ENCODE results near the gene BCR. TPM values are rescaled to one million over a fixed set of nuclear protein-coding genes. Genes with fewer than 3 reads are reported as not detected.
A peak's percentile ranks its signal among the peaks of the same experiment; 100 is the strongest.

The BCR gene
- total RNA-seq, 1 experiment from 2014 or later = 129 TPM

GRCh38 chr22:23196165-23196564, 15.9 kb downstream of the BCR start:
- H3K36me3 Mint-ChIP-seq = peaks cover 11% of the 10 kb centered on the region; the same call in 1 of the 2 replicates
- H3K27me3 Mint-ChIP-seq (ENCODE audit: low read depth) = no peaks in the 10 kb centered on the region
- H3K27ac Mint-ChIP-seq = peak overlapping the region; percentile 91
- ChIA-PET CTCF (no interaction called here), POLR2A (no interaction called here)
- no peak for TF ChIP-seq ATF1 (CRISPR knock-in tag; IDR thresholded peaks at IDR 0.05)
- TF ChIP-seq CREB1 (CRISPR knock-in tag; IDR thresholded peaks at IDR 0.05) = no peak
- TF ChIP-seq NFYB (CRISPR knock-in tag; conservative IDR thresholded peaks at IDR 0.05; ENCODE audit: low read depth) = no peak
- H3K4me3 Mint-ChIP-seq = no peak overlapping the region
- DNase-seq (ENCODE audit: low spot score) (no peak), ATAC-seq (no peak)
- no peaks in the 10 kb centered on the region for H3K9me3 Mint-ChIP-seq
- H3K4me1 Mint-ChIP-seq = peaks cover 67% of the 10 kb centered on the region

DNA sequence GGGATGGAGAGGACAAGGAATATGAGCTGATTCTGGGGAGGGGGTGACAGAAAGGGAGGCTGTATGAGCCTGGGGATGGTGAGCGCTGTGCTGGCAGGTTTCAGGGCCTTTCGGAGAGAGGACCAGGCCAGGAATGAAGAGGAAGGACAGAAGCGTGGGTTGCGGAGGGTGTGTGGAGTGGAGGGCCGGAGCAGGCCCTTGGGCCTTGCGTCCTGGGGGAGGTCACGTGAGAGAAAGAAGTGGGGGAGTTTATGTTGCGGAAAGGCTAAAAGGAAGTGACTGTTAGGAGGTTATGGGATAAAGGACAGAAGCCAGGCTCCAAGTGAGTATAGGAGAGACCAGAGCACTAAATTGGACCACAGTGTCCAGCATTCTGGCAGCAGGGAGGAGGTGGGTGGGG, 17.5 kb downstream of the BCR start:
- ChIA-PET POLR2A (no interaction called here), CTCF (interaction anchor here (1.0 to 1.1 kb wide), 2 partner anchors 19 to 27 kb away, joined by 3 read pairs; no protein-coding TSS in a partner anchor)
- Mint-ChIP-seq H3K27ac (peak overlapping the region; percentile 55), H3K27me3 (ENCODE audit: low read depth) (no peaks in the 10 kb centered on the region), H3K4me3 (no peak overlapping the region), H3K4me1 (peaks cover 54% of the 10 kb centered on the region), H3K36me3 (peaks cover 11% of the 10 kb centered on the region; the same call in 1 of the 2 replicates), H3K9me3 (no peaks in the 10 kb centered on the region)
- TF ChIP-seq, protein P1, sequence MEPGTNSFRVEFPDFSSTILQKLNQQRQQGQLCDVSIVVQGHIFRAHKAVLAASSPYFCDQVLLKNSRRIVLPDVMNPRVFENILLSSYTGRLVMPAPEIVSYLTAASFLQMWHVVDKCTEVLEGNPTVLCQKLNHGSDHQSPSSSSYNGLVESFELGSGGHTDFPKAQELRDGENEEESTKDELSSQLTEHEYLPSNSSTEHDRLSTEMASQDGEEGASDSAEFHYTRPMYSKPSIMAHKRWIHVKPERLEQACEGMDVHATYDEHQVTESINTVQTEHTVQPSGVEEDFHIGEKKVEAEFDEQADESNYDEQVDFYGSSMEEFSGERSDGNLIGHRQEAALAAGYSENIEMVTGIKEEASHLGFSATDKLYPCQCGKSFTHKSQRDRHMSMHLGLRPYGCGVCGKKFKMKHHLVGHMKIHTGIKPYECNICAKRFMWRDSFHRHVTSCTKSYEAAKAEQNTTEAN (CRISPR knock-in tag; IDR thresholded peaks at IDR 0.05) = no peak
- TF ChIP-seq, protein P2, sequence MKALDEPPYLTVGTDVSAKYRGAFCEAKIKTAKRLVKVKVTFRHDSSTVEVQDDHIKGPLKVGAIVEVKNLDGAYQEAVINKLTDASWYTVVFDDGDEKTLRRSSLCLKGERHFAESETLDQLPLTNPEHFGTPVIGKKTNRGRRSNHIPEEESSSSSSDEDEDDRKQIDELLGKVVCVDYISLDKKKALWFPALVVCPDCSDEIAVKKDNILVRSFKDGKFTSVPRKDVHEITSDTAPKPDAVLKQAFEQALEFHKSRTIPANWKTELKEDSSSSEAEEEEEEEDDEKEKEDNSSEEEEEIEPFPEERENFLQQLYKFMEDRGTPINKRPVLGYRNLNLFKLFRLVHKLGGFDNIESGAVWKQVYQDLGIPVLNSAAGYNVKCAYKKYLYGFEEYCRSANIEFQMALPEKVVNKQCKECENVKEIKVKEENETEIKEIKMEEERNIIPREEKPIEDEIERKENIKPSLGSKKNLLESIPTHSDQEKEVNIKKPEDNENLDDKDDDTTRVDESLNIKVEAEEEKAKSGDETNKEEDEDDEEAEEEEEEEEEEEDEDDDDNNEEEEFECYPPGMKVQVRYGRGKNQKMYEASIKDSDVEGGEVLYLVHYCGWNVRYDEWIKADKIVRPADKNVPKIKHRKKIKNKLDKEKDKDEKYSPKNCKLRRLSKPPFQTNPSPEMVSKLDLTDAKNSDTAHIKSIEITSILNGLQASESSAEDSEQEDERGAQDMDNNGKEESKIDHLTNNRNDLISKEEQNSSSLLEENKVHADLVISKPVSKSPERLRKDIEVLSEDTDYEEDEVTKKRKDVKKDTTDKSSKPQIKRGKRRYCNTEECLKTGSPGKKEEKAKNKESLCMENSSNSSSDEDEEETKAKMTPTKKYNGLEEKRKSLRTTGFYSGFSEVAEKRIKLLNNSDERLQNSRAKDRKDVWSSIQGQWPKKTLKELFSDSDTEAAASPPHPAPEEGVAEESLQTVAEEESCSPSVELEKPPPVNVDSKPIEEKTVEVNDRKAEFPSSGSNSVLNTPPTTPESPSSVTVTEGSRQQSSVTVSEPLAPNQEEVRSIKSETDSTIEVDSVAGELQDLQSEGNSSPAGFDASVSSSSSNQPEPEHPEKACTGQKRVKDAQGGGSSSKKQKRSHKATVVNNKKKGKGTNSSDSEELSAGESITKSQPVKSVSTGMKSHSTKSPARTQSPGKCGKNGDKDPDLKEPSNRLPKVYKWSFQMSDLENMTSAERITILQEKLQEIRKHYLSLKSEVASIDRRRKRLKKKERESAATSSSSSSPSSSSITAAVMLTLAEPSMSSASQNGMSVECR (CRISPR knock-in tag; IDR thresholded peaks at IDR 0.05; ENCODE audit: borderline replicate concordance) = no peak
- TF ChIP-seq ZNF423 (CRISPR knock-in tag; IDR thresholded peaks at IDR 0.05) (no peak), EMX1 (CRISPR knock-in tag; IDR thresholded peaks at IDR 0.05) (no peak), ZNF121 (CRISPR knock-in tag; IDR thresholded peaks at IDR 0.05) (no peak), MYBL2 (CRISPR knock-in tag; IDR thresholded peaks at IDR 0.05) (no peak), ZSCAN18 (CRISPR knock-in tag; IDR thresholded peaks at IDR 0.05) (no peak)
- TF ChIP-seq, protein P3, sequence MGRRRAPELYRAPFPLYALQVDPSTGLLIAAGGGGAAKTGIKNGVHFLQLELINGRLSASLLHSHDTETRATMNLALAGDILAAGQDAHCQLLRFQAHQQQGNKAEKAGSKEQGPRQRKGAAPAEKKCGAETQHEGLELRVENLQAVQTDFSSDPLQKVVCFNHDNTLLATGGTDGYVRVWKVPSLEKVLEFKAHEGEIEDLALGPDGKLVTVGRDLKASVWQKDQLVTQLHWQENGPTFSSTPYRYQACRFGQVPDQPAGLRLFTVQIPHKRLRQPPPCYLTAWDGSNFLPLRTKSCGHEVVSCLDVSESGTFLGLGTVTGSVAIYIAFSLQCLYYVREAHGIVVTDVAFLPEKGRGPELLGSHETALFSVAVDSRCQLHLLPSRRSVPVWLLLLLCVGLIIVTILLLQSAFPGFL (CRISPR knock-in tag; IDR thresholded peaks at IDR 0.05; ENCODE audit: borderline replicate concordance) = no peak
- no peak for DNase-seq (ENCODE audit: low spot score)
- no peak for ATAC-seq

DNA sequence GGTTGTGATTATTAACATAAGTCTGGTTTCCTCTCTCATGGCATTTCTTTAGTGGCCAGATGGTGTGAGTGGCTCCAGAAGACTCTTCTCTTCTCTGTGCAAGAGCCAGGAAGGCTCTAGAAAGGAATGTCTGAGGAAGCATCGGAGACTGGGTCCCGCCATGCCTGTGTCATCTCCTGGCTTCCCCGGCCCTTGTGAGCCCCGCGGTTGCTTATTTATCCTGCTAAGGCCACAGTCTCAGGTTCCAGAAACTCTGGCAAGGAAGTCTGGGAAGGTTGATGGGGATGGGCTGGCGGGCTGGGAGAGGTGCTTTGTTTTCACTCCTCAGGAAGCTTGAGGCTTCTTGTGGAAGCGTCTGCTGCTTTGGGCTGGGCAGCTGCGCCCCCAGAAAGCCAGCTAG, 18.9 kb downstream of the BCR start:
- TF ChIP-seq ZNF416 (CRISPR knock-in tag; IDR thresholded peaks at IDR 0.05) (no peak), FOXP1 (CRISPR knock-in tag; IDR thresholded peaks at IDR 0.05; ENCODE audit: borderline replicate concordance) (no peak), E2F4 (CRISPR knock-in tag; IDR thresholded peaks at IDR 0.05; ENCODE audit: borderline replicate concordance, low read depth) (no peak), IRF2 (CRISPR knock-in tag; IDR thresholded peaks at IDR 0.05; ENCODE audit: borderline replicate concordance, low read depth) (no peak), CDX4 (CRISPR knock-in tag; IDR thresholded peaks at IDR 0.05; ENCODE audit: borderline replicate concordance) (no peak), TEAD1 (CRISPR knock-in tag; IDR thresholded peaks at IDR 0.05) (no peak)
- TF ChIP-seq, protein P4, sequence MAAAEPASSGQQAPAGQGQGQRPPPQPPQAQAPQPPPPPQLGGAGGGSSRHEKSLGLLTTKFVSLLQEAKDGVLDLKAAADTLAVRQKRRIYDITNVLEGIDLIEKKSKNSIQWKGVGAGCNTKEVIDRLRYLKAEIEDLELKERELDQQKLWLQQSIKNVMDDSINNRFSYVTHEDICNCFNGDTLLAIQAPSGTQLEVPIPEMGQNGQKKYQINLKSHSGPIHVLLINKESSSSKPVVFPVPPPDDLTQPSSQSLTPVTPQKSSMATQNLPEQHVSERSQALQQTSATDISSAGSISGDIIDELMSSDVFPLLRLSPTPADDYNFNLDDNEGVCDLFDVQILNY (CRISPR knock-in tag; IDR thresholded peaks at IDR 0.05) = no peak
- no peaks in the 10 kb centered on the region for H3K9me3 Mint-ChIP-seq
- H3K4me3 Mint-ChIP-seq = no peak overlapping the region
- DNase-seq (ENCODE audit: low spot score) (no peak), ATAC-seq (peak; percentile 48)
- POLR2A ChIA-PET = interaction anchor here (0.7 kb wide), 1 partner anchor 15 kb away, joined by 5 read pairs; no protein-coding TSS in a partner anchor
- peaks cover 13% of the 10 kb centered on the region; the same call in 1 of the 2 replicates for H3K36me3 Mint-ChIP-seq
- peaks cover 54% of the 10 kb centered on the region for H3K4me1 Mint-ChIP-seq
- no peaks in the 10 kb centered on the region for H3K27me3 Mint-ChIP-seq (ENCODE audit: low read depth)
- CTCF ChIA-PET = no interaction called here
- H3K27ac Mint-ChIP-seq = peak overlapping the region; percentile 60

All from WTC11 (cell line).